GM18511 (cell line): ENCODE data around the gene GEMIN2.
A peak's percentile ranks its signal among the peaks of the same experiment; 100 is the strongest.
"Not testable (repeated sequence)": the region's sequence is repeated elsewhere in the genome, so short reads cannot be mapped to it uniquely, and the experiment has no call there.

Source experiments
- ATAC-seq: cut with Tn5 transposase; IDR thresholded peaks from one replicate; pipeline ENCODE4 v1.9.1; 2021; ENCODE audit warnings: mild to moderate bottlenecking, moderate library complexity; ENCODE audit not compliant: unreplicated experiment

The GEMIN2 gene

DNA sequence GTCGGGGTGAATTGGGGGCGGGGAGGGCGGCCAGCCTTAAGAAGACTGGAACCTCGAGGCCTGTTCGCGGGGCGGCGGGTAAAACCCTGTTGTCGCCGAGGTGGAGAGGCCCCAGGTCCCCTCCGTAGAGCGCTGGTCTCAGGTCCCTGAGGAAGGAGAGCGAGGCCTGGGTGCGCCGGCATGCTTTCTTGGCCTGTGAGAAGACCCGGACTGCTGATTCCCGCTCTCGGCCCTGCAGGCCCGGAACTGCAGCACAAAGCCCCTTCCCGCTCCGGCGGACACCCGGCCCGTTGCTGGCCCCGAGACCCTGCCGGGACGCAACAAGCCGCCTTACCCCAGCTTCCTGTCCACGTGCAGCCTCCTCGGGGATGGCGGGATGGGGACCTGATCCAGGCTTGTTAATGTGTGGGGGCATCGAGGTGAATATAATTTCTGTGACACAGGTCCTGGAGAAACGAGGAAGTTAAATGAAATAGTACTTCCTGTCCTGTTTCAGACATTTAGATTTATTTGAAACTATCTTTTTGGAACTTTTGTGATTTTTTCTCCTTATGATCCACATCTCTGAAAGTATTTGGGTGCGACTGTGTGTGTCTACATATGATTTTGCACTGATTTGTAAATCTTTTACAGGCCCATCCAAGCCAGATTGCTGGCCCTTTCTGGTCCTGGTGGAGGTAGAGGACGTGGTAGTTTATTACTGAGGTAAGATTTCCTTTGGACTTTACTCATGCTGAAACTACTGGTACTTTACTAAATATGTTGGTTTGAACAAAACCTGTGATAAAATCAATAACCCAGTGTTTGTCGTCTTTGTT is 61.5 kb downstream of the GEMIN2 start:
- ATAC-seq, result peak; percentile 6

DNA sequence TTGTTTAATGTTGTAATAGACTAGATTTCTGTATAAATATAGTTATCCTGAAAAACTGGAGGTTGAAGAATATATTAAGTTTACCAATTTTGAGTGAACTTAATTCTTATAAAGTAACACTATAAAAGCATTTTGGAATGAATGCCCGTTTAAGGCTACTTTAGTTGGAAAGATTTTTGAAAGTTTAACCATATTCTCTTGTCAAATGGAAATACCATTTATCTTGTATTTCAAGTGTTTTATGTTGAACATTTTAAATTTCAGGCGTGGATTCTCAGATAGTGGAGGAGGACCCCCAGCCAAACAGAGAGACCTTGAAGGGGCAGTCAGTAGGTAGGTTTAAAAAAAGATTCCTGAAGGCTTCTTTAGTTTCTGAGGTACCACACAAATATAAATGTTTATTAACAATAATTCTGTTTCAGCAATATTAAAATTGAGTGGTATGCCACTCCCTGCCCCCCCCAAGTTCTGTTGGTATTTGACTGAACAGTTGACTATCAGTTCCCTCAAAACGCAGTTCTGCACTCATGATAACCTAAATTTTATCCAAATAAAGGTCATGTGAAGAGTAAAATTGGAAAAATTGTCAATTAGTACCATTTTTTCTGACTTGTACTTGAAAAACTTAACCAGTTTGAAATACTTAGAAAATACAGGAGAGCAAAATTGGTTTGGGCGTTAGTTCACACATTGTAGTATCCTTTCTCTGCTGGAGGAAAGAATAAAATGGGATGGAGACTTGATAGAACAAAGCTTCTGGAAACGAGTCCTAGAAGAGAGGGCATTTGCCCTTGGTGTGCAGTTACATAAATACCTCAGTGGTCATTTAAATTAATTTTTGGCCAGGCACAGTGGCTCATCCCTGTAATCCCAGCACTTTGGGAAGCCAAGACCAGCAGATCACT is 62.4 kb downstream of the GEMIN2 start:
- no peak for ATAC-seq

DNA sequence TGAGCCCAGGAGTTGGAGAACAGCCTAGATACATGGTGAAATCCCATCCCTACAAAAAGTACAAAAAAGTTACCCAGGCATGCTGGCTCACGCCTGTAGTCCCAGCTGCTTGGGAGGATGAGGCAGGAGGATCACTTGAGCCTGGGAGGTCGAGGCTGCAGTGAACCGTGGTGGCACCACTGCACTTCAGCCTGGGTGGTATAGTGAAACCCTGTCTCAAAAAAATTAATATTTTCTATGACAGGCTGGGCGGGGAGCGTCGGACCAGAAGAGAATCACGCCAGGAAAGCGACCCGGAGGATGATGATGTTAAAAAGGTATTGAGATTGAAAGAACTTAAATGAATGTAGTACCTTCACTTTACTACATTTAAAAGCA is 63.0 kb downstream of the GEMIN2 start:
- ATAC-seq, result no peak

DNA sequence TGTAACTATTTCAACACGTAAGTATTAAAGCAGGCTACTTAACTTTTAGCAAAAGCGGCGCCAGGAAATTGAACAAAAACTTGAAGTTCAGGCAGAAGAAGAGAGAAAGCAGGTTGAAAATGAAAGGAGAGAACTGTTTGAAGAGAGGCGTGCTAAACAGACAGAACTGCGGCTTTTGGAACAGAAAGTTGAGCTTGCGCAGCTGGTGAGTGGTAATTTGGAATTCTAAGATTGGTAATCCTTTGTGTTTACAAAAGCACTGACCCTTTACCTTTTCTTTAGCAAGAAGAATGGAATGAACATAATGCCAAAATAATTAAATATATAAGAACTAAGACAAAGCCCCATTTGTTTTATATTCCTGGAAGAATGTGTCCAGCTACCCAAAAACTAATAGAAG is 64.9 kb downstream of the GEMIN2 start:
- ATAC-seq, result no peak

DNA sequence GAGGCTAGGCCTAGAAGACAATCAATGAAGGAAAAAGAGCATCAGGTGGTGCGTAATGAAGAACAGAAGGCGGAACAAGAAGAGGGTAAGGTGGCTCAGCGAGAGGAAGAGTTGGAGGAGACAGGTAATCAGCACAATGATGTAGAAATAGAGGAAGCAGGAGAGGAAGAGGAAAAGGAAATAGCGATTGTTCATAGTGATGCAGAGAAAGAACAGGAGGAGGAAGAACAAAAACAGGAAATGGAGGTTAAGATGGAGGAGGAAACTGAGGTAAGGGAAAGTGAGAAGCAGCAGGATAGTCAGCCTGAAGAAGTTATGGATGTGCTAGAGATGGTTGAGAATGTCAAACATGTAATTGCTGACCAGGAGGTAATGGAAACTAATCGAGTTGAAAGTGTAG is 66.4 kb downstream of the GEMIN2 start:
- no peak for ATAC-seq

DNA sequence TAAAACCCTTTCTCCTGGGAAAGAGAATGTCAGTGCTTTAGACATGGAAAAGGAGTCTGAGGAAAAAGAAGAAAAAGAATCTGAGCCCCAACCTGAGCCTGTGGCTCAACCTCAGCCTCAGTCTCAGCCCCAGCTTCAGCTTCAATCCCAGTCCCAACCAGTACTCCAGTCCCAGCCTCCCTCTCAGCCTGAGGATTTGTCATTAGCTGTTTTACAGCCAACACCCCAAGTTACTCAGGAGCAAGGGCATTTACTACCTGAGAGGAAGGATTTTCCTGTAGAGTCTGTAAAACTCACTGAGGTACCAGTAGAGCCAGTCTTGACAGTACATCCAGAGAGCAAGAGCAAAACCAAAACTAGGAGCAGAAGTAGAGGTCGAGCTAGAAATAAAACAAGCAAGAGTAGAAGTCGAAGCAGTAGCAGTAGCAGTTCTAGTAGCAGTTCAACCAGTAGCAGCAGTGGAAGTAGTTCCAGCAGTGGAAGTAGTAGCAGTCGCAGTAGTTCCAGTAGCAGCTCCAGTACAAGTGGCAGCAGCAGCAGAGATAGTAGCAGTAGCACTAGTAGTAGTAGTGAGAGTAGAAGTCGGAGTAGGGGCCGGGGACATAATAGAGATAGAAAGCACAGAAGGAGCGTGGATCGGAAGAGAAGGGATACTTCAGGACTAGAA is 67.0 kb downstream of the GEMIN2 start:
- ATAC-seq, result no peak

DNA sequence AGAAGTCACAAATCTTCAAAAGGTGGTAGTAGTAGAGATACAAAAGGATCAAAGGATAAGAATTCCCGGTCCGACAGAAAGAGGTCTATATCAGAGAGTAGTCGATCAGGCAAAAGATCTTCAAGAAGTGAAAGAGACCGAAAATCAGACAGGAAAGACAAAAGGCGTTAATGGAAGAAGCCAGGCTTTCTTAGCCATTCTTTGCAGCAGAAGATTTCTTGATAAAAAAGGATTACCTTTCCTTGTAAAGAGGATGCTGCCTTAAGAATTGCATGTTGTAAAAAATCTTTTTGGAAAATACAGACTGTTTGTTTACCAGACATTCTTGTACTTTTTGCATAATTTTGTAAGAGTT is 67.5 kb downstream of the GEMIN2 start:
- no peak for ATAC-seq

DNA sequence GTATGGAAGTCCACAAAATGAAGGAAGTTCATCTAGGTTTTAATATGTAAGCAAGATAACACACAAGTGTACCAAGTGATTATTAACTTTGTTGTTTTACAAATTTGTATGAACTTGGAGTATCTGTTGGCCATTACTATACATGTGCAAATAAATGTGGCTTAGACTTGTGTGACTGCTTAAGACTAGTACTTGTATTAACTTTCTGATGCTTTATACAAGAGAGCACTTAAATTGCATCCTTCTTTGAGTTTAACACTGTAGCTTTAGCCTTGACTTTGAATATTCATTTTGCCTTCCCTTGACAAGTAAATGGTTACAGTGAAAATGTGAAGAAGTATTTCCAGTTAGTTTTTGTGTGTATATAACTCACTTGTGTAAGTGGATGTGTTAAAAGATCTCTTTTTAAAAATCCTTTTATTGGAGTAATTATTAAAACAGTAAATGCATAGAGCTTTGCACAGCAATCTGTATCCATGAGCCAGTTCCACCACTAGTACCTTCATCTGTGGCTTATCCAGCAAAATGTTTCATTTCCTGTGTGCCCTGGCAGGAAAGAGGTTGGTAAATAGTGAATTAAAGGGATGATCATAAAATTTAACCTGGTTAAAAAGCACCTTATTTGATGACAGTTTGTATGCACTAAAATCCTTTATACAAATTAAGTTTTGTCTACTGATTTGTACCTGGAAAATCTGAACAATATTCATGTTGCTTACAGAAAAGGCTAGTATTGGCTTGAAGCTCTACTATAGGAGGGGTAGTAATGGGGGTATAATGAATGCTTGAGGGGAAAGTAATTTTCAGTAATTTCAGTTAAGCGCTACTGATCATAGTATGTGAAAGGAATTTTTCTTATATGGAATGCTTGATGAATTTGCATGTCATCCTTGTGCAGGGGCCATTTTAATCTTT is 68.9 kb downstream of the GEMIN2 start:
- no peak for ATAC-seq

DNA sequence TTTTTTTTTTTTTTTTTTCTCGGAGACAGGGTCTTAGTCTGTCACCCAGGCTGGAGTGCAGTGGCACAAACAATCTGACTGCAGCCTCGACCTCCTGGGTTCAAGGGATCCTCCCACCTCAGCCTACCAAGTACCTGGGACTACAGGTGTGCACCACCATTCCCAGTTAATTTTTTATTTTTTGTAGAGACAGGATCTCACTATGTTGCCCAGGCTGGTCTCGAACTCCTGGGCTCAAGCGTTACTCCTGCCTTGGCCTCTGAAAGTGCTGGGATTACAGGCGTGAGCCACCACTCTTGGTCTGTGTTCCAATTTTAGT is 69.5 kb downstream of the GEMIN2 start:
- not testable (repeated sequence) for ATAC-seq

DNA sequence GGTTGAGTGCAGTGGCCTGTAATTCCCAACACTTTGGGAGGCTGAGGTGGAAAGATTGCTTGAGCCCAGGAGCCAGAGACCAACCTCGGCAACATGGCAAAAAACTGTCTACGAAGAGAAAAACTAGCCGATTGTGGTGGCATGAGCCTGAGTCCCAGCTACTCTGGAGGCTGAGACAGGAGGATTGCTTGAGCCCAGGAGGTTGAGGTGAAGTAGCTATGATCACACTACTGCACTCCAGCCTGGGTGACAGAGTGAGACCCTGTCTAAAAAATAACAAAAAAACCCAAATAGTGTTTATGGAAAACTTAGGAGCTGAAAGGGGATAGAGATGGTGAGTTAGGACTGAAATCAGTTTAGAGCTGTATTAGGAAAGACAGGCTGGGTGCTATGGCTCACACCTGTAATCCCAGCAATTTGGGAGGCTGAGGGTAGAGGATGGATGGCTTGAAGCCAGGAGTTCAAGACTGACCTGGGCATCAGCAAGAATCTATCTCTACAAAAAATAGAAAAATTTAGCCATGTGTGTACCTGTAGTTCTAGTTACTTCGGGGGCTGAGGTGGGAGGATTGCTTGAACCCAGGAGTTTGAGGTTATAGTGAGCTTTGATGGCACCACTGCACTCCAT is 70.6 kb downstream of the GEMIN2 start:
- no peak for ATAC-seq

DNA sequence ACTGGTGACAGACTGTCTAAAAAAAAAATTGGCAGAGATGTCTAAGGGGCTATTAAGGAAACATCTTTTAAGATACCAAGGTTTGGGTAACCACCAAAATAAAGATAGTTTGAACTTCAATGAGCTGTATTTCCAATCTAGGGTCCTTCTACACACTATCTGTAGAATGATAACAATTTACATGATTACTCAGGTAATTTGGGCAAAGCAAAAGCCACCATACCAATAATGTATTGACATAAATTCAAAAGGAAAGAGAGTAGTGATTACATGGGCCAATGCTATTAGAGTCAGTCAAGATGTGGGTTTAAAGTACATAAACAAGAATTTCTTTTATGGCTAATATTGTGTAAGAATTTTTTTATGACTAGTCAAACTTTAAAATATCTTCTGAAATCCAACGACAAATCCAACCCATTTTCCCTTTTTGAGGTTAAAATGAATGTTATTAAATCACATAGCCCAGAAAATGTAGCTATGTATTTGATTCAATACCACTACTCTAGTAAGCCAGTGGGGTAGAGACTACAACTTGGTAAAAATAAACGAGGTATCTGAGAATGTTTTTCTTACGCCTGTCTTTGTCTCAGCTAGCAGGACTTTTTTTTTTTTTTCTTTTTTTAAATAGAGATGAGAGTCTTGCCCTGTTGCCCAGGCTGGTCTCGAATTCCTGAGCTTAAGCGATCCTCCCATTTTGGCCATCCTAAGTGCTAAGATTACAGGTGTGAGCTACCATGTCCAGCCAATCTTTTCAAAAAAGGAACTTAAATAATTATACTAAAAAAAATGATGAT is 71.3 kb downstream of the GEMIN2 start:
- no peak for ATAC-seq
